OCI-LY3 (cell line): ENCODE measurements around the gene TSPEAR.

Experiments used
- H2AFZ ChIP-seq: fragments of 200-600, 300-600 bp; shearing (Covaris generic); 2 replicates; pipeline ENCODE4 v1.6.0; 2014; ENCODE audit warnings: antibody characterized with exemption, low read depth, low read length
- H3K27ac ChIP-seq: fragments of 200-600, 300-600 bp; sonication (generic); 2 replicates; pipeline ENCODE4 v1.5.1; 2014; ENCODE audit warnings: mild to moderate bottlenecking, low read length, moderate library complexity, mixed read lengths
- H3K27me3 ChIP-seq: fragments of 200-600, 300-600 bp; sonication (generic); 2 replicates; pipeline ENCODE4 v1.6.1; 2014; ENCODE audit warnings: low read depth, low read length, mixed read lengths
- H3K36me3 ChIP-seq: fragments of 200-600, 300-600 bp; sonication (generic); replicated peaks from 2 replicates; pipeline ENCODE3; 2014; ENCODE audit warnings: low read depth, low read length, mixed read lengths
- H3K4me1 ChIP-seq: fragments of 300-600, 200-600 bp; sonication (generic); 2 replicates; pipeline ENCODE4 v1.6.1; 2014; ENCODE audit warnings: low read length, mixed read lengths
- H3K4me2 ChIP-seq: fragments of 200-600, 300-600 bp; sonication (generic); 2 replicates; pipeline ENCODE4 v1.6.1; 2014; ENCODE audit warnings: low read length, mixed read lengths
- H3K4me3 ChIP-seq: fragments of 300-600, 200-600 bp; sonication (generic); 2 replicates; pipeline ENCODE4 v1.5.1; 2014; ENCODE audit warnings: antibody characterized with exemption, mild to moderate bottlenecking, low read length, moderate library complexity
- H3K79me2 ChIP-seq: fragments of 300-600, 200-600 bp; shearing (Covaris generic); 2 replicates; pipeline ENCODE4 v1.6.1; 2014; ENCODE audit warnings: mild to moderate bottlenecking, low read length, mixed read lengths
- H3K9ac ChIP-seq: fragments of 300-600, 200-600 bp; shearing (Covaris generic); 2 replicates; pipeline ENCODE4 v1.6.0; 2014; ENCODE audit warnings: mild to moderate bottlenecking, low read length, moderate library complexity
- H3K9me3 ChIP-seq: fragments of 200-600, 300-600 bp; shearing (Covaris generic); 2 replicates; pipeline ENCODE4 v1.6.1; 2014; ENCODE audit warnings: low read length, mixed read lengths; ENCODE audit not compliant: insufficient read depth
- H4K20me1 ChIP-seq: fragments of 200-600, 300-600 bp; sonication (generic); 2 replicates; pipeline ENCODE4 v1.6.1; 2016; ENCODE audit warnings: low read length, mixed read lengths; ENCODE audit not compliant: insufficient read depth
- EZH2phosphoT487 ChIP-seq: fragments of 200-600 bp; shearing (Covaris generic); IDR thresholded peaks from 2 replicates; pipeline ENCODE4 v1.6.1; 2018; ENCODE audit warnings: antibody characterized with exemption, mixed run types, low read depth
- TF ChIP-seq, protein P1 (sequence below): fragments of 200-600, 300-600 bp; sonication (generic); IDR thresholded peaks from 2 replicates; pipeline ENCODE4 v1.5.1; 2014; ENCODE audit warnings: antibody characterized with exemption, low read length, low read depth

TSPEAR gene

DNA sequence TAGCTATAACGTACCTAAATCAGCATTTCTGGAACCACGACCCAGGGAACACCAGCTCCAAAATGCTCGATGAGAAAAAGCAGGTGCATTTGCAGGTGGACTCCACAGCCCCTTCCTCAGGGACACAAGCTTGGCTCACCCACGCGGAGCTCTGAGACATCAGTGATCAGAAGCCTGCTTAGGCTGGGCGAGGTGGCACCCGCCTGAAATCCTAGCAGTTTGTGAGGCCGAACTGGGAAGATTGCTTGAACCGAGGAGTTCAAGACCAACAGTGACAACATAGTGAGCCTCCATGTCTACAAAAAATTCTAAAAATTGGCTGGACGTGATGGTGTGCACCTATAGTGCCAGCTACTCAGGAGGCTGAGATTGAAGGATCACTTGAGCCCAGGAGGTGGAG is 2.5 kb upstream of the TSPEAR start:
- Histone ChIP-seq H3K27me3 (0 out of 2 replicates have a peak, but pooled peaks cover 7% of the 10 kb centered on the region), H3K4me1 (peaks cover 5% of the 10 kb centered on the region), H3K9ac (no peak overlapping the region), H3K36me3 (no peaks in the 10 kb centered on the region), H3K27ac (no peak overlapping the region), H3K9me3 (no peaks in the 10 kb centered on the region), H3K4me3 (no peak overlapping the region), H4K20me1 (no peaks in the 10 kb centered on the region), H3K4me2 (no peak overlapping the region), H2AFZ (no peak overlapping the region), H3K79me2 (no peaks in the 10 kb centered on the region)
- no peak for TF ChIP-seq EZH2phosphoT487
- TF ChIP-seq, protein P1, sequence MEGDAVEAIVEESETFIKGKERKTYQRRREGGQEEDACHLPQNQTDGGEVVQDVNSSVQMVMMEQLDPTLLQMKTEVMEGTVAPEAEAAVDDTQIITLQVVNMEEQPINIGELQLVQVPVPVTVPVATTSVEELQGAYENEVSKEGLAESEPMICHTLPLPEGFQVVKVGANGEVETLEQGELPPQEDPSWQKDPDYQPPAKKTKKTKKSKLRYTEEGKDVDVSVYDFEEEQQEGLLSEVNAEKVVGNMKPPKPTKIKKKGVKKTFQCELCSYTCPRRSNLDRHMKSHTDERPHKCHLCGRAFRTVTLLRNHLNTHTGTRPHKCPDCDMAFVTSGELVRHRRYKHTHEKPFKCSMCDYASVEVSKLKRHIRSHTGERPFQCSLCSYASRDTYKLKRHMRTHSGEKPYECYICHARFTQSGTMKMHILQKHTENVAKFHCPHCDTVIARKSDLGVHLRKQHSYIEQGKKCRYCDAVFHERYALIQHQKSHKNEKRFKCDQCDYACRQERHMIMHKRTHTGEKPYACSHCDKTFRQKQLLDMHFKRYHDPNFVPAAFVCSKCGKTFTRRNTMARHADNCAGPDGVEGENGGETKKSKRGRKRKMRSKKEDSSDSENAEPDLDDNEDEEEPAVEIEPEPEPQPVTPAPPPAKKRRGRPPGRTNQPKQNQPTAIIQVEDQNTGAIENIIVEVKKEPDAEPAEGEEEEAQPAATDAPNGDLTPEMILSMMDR, result no peak

DNA sequence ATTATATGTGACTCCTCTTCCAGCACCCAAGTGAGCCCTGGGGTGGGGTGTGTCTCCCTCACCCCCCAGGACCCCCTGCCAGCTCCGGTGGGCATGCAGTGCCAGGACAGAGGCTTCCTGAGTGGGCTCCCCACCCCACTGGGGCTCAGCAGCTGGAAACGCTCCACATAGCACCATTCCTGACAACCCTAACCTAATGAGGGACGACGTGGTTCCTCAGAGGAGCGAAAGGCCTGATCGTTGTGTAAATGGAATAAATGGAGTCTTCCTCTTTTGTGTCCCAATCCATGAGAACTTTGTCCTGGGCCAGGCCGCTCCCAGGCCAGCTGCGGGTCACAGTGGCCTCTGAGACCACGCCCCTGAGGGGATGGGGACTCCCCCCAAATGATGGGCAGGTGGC is 1.8 kb upstream of the TSPEAR start:
- Histone ChIP-seq H3K9ac (no peak overlapping the region), H3K36me3 (no peaks in the 10 kb centered on the region), H3K4me2 (no peak overlapping the region), H3K4me1 (peaks cover 5% of the 10 kb centered on the region), H2AFZ (no peak overlapping the region), H3K27me3 (0 out of 2 replicates have a peak, but pooled peaks cover 4% of the 10 kb centered on the region), H3K27ac (no peak overlapping the region), H4K20me1 (no peaks in the 10 kb centered on the region), H3K9me3 (no peaks in the 10 kb centered on the region), H3K79me2 (no peaks in the 10 kb centered on the region), H3K4me3 (no peak overlapping the region)
- TF ChIP-seq, protein P1, result no peak
- no peak for TF ChIP-seq EZH2phosphoT487

DNA sequence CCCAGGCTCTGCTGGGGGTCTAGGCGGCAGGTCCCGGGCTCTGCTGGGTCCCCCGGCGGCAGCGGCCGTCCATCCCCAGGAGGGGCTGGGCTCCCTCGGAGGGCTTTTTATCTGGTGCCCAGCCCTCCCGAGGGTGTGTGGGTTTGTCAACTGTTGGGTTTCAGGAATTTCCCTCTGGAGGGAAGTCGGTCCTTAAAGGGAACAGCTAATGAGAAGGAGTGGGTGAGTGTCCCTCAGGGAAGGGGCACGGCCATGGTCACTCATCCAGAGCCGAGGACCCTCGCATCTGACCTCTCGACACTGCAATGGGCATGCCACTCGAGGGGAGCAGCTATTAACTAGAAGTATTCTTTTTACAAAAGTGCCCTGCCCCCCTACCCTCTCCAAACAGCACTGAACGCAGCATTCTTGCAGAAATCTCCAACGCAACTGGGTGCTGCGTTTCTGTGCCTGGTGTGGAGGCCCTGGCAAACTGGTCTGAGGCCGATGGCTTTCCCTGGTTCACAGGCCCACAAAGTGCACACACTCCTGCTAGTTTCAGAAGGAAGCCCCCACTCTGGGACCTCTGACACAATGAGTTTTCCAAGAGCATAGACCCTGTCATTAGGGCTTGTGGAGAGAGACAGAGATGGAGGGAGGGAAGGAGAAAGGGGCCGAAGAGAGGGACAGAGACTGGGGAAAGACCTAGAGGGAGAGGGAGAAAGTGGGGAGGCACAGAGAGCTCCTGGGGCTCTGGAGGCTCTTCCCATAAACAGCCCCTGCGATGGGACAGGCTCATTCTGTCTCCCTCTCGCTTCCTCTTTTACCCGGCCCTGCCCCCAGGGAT is 1.0 kb upstream of the TSPEAR start:
- no peak overlapping the region for H3K9ac ChIP-seq
- H3K27ac ChIP-seq, result no peak overlapping the region
- no peak for TF ChIP-seq EZH2phosphoT487
- TF ChIP-seq, protein P1, result no peak
- H3K4me1 ChIP-seq, result peaks cover 5% of the 10 kb centered on the region
- H3K4me2 ChIP-seq, result no peak overlapping the region
- no peaks in the 10 kb centered on the region for H4K20me1 ChIP-seq
- no peaks in the 10 kb centered on the region for H3K9me3 ChIP-seq
- H3K79me2 ChIP-seq, result no peaks in the 10 kb centered on the region
- no peaks in the 10 kb centered on the region for H3K36me3 ChIP-seq
- H3K27me3 ChIP-seq, result no peaks in the 10 kb centered on the region
- H3K4me3 ChIP-seq, result no peak overlapping the region
- no peak overlapping the region for H2AFZ ChIP-seq

DNA sequence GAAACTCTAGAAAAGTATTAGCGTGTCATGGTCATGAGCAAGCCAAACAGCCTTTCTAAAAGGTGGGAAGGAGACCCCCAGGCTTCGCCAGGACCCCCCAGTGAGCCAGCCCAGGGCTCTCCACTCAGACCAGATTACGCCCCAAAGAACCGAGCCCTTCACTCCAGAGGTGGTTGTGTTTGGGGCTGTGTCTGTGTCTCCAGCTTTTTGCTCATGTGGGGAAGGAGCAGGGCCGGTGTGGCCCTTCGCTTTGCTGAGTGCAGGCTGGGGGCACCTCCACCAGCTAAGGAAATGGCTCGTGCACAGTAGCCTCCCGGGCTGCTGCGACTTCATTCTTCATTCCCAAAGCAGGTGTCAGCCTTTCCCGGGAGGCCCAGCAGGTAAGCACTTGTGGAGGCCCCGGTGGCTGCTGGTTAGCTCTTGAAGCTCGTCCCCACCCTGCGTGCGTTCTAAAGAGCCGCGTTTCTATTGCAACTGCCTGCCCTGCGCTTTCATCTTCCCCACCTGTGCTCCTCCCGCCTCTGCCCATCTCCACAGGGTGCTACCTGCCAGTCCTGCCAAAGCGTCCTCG is 531 bp downstream of the TSPEAR start:
- TF ChIP-seq, protein P1, result no peak
- TF ChIP-seq EZH2phosphoT487, result no peak
- Histone ChIP-seq H3K27me3 (no peaks in the 10 kb centered on the region), H4K20me1 (no peaks in the 10 kb centered on the region), H2AFZ (no peak overlapping the region), H3K36me3 (no peaks in the 10 kb centered on the region), H3K4me3 (no peak overlapping the region), H3K79me2 (no peaks in the 10 kb centered on the region), H3K4me1 (peaks cover 5% of the 10 kb centered on the region), H3K9ac (no peak overlapping the region), H3K4me2 (no peak overlapping the region), H3K27ac (no peak overlapping the region), H3K9me3 (no peaks in the 10 kb centered on the region)
